GM12872 (cell line): ENCODE measurements around the gene ATP5F1C.

Experiments
- CTCF ChIP-seq: IDR thresholded peaks from 3 replicates; pipeline ENCODE4 v1.5.1; 2011; ENCODE audit warnings: low read depth, mild to moderate bottlenecking, low read length, moderate library complexity; ENCODE audit not compliant: insufficient read depth

ATP5F1C gene

GRCh38 chr10:7832060-7832459 is 44.1 kb downstream of the ATP5F1C start:
- TF ChIP-seq CTCF, result no peak

- TF ChIP-seq CTCF, result no peak
These were observed 45.2 kb downstream of the ATP5F1C start for GRCh38 chr10:7833210-7833609.

GRCh38 chr10:7834262-7834661 is 46.3 kb downstream of the ATP5F1C start:
- TF ChIP-seq CTCF, result no peak

- TF ChIP-seq CTCF, result no peak
These were observed 48.6 kb downstream of the ATP5F1C start for GRCh38 chr10:7836571-7836970.

- no peak for TF ChIP-seq CTCF
These were observed 58.6 kb downstream of the ATP5F1C start for GRCh38 chr10:7846591-7846990.

- TF ChIP-seq CTCF, result no peak
These were observed 65.4 kb downstream of the ATP5F1C start for GRCh38 chr10:7853226-7853842.

- no peak for TF ChIP-seq CTCF
These were observed 65.9 kb downstream of the ATP5F1C start for GRCh38 chr10:7853890-7854289.
